PC-3 (cell line): ENCODE measurements around the gene TMED4.

Experiments used
- CTCF ChIP-seq: fragments of 300-600 bp; sonication (generic); conservative IDR thresholded peaks from 2 replicates; pipeline ENCODE4 v1.5.1; 2017; ENCODE audit warnings: antibody characterized with exemption, low read depth, mild to moderate bottlenecking, low read length
- EZH2 ChIP-seq: fragments of 300-600 bp; sonication (generic); IDR thresholded peaks from one replicate; pipeline ENCODE4 v1.6.1; 2017; ENCODE audit warnings: antibody characterized with exemption, mild to moderate bottlenecking, low read length; ENCODE audit not compliant: unreplicated experiment
- EZH2phosphoT487 ChIP-seq: fragments of 300-600 bp; sonication (generic); IDR thresholded peaks from 2 replicates; pipeline ENCODE4 v1.6.1; 2018; ENCODE audit warnings: mild to moderate bottlenecking, antibody characterized with exemption, low read length, borderline replicate concordance

- TF ChIP-seq CTCF, result no peak
- no peak for TF ChIP-seq EZH2
- no peak for TF ChIP-seq EZH2phosphoT487
Measured at GRCh38 chr7:44583146-44583865, 1.3 kb upstream of the TMED4 start.
